T-helper 9 cell (primary cell): Measurements from ENCODE around the gene AHRR.

Source experiments
- DNase-seq: peaks from one replicate; pipeline ENCODE4 v3.0.0-alpha.2; 2020

AHRR gene

DNA sequence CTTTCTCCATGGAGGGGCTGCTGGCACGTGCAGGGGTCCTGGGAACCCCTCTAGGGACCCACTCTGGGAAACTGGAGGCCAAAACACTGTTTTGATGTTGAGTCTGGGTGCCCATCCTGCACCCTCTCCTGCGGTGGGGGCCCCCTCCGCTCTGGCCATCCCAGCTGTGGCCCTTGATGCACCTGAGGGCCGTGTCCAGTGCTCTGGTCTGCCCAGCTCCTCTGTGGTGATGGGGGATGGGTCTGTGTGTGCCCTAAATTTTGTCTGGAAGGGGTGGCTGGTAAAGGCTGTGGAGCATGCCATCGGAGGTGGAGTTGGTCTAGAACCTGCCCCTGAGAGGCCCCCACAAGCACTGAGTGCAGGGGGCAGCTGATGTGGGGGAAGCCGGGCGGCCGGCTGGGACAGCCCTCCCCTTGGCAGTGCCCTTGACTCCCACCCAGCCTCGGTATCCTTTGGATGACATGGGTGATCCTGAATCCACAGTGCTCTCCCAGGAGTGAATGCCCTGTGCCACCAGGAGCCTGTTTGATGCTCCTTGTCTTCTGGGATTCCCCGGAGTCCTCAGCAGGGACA, 26.3 kb downstream of the AHRR start:
- no peak for DNase-seq

DNA sequence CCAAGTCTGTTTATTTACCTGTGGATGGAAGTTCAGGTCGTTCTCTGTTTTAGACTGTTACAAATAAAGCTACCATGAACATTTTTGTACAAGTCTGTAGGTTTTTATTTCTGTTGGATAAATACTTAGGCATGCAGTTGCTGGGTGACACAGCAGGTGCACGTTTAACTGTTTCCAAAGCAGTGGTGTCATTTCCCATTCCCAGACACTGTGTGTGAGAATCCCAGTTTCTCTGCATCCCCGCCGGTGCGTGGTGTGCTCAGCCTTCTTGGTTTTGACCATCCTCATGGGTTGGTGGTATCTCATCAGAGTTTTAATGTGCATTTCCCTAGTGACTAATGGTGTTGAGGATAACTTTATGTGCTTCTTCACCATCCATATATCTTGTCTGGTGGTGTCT, 27.2 kb downstream of the AHRR start:
- DNase-seq = no peak

DNA sequence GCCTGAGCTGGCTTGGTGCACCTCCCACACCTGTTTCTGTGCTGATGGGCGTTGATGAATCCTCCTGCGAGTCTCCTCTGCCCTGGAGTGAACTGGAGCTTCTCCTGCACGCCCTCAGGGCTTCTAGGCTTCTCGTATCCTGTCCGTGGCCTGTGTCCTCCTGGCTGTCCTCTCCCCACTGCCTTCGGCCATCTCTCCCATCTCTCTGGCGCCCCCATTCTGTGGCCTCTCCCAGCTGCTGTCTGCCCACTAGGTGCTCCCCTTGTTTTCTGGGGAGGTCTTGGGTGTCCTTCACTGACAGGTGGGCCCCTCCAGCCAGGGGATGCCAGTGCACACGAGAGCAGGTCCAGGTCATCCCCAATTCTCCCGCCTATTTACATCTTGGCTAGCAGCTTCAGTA, 28.8 kb downstream of the AHRR start:
- DNase-seq = no peak

DNA sequence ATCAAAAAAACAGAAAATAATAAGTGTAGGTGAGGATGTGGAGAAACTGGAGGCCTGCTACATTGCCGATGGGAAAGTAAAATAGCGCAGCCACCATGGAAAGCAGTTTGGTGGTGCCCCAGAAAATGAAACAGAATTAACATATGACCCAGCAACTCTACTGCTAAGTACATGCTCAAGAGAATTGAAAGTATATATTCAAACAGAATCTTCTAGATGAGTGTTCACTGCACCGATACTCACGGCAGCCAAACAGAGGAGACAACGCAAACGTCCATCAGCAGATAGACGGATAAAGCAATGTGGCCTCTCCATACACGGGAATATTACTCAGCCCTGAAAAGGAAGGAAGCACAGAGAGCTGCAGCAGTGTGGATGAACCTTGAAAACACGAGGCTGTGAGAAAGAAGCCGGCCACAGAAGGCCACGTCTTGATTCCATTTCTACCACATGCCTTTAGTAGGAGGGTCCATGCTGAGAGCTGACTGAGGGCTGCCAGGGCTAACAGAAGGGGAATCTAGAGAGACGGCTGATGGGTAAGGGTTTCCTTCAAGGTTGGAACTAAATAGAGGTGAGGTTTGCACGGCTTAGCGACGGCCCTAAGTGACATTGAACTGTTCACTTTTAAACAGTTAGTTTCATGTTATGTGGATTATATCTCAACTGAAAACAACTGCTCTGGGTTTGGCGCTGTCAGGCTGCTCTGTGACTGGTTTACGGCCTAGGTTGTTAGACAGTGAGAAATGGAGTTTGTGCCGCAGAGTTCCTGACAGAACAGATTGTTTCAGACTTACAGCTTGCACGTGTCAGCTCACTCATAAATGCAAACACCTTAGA, 29.8 kb downstream of the AHRR start:
- DNase-seq = no peak

DNA sequence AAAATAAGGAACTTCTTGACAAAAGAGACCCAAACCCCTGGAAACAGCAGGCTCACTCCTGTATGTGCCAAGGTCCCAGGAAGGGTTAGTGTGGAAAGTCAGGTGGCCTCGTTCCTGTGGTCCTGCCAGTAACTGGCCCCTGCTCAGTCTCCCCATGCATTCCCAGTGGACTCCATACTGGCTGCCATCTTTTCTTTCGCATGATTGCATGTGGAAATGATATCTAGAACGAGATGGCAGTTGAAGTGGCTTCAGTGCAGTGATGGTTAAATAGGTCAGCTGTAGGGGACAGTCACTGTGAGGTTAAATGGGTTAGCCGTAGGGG, 30.4 kb downstream of the AHRR start:
- no peak for DNase-seq

DNA sequence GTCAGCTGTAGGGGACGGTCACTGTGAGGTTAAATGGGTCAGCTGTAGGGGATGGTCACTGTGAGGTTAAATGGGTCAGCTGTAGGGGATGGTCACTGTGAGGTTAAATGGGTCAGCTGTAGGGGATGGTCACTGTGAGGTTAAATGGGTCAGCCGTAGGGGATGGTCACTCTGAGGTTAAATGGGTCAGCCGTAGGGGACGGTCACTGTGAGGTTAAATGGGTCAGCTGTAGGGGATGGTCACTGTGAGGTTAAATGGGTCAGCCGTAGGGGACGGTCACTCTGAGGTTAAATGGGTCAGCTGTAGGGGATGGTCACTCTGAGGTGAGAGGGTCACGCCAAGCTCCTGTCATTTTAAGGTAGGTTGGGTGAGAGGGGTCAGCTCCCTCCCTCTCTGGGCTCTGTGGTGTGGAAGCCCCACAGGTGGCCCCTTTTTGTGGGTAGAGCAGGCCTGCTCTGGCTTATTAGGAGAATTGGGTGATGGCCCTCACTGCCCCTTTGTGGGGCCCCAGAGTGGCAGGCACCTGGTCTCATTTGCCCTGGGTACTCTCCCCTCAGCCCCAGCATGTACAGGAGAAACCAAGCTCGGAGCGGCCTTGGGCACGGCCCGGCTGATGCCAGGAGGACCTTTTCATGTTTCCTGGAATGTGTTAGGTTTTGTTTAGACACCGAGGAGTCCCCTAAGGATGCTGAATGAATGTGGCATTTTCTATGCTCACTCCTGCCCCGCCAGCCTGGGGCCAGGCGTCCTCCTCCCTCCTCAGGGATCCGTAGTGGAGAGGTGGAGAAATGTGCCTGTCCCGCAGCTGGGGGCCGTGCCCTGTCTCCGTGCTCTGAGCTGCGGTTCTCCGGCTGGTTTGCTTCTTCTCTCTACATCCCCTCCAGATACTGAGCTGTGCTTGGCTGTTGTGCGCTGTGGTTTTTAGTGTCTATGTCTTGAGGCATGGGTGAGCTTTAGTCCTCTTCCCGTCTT, 31.4 kb downstream of the AHRR start:
- DNase-seq = no peak

- DNase-seq = no peak
These were observed 32.4 kb downstream of the AHRR start for GRCh38 chr5:353612-354580.

DNA sequence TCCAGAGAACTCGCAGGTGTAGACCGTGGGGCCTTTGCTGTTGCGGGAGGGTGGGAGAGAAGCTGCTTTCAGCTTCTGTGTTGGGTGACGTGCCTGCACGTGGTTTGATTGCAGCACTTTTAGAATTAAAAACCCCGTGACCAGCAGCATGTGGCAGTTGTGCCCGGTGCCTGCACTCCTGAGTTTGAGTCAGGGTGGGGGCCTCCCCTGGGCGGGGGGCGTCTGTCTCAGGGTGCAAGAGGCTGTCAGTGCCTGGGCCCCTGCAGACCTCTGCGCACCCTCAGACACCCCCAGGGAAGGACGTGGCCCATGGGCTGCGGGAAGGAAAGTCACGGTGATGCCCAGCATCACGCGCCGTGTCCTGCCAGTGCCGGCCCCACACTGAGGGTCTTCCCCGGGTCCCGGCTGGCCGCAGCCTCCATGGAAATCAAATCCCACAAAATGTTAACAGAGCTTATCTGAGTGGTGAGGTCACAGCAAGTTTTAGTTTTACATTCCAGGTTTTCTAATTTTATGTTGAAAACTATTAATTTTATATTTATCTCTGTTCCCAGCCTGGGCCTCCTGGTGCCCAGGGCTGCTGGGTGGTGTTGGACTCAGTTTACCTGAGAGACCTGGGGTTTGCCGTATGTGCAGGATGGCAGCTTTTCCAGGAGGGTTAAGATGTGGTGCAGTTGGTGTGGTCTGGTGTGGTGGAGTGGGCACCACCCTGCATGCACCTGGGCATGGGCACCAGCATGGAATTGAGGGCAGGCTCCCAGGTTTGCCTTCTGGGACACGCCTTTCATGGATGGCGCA, 33.3 kb downstream of the AHRR start:
- DNase-seq = no peak

- no peak for DNase-seq
These were observed 33.9 kb downstream of the AHRR start for GRCh38 chr5:355379-355935.

GRCh38 chr5:355958-356357, 34.4 kb downstream of the AHRR start:
- no peak for DNase-seq

DNA sequence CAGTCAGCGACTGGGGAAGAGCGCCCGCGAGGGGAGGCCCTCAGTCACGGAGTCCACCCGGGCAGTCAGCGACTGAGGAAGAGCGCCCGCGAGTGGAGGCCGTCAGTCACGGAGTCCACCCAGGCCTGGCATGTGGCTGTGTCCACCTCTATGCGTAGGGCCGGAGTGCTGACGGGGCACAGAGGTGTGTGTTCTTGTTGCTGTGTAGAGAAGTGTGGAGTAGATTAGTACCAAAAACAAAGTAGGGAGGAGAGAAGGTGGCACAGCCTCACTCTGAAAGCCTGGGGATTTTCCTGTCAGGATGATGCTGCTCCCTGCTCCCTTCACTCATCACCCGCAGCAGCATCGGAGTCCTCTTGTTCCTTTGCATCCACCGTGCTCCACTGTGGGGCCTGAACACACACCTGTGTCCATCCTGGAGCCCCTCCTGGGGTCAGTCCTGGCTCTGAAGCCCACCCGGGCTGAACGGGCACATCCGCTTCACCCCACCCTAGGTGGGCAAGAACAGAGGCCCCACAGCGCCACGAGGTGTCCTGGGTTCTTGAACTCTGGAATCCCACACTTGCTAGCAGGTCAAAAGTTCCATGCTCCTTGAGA, 37.9 kb downstream of the AHRR start:
- no peak for DNase-seq

- no peak for DNase-seq
These were observed 38.9 kb downstream of the AHRR start for GRCh38 chr5:360257-361027.

DNA sequence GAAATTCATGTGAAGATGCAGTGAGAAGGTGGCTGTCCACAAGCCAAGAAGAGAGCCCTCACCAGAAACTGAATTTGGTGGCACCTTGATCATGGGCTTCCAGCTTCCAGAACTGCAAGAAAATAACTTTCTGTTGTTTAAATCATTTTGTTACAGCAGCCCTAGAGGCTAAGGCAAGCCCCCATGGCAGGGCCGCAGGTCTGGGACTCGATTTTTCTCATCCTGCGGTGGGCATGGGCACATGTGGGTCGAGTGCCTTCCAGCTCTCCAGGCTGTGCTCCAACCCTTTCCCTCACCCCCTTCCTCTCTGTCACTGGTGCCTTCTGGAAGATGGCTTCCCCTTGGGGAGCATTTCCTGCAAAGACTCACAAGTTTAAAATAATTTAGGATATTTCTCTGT, 40.7 kb downstream of the AHRR start:
- DNase-seq = no peak

- DNase-seq = no peak
These were observed 41.7 kb downstream of the AHRR start for GRCh38 chr5:362978-363765.

- no peak for DNase-seq
These were observed 43.0 kb downstream of the AHRR start for GRCh38 chr5:364497-364896.

GRCh38 chr5:366541-367357, 45.2 kb downstream of the AHRR start:
- DNase-seq = no peak

GRCh38 chr5:367358-368130, 46.0 kb downstream of the AHRR start:
- DNase-seq = no peak
